ENCODE data around the gene CPEB4.

- TF ChIP-seq CTCF (IDR thresholded peaks at IDR 0.05 in 4 of 5, conservative IDR thresholded peaks at IDR 0.05 in 1 of 5) (no peak), POLR2A (IDR thresholded peaks at IDR 0.05) (peak; percentile 18 to 47)
Measured at GRCh38 chr5:173954671-173955521, 66.7 kb downstream of the CPEB4 start.
